ENCODE measurements around the gene SET.

GRCh38 chr9:128688501-128689292, at the start of gene SET:
- no peak for TF ChIP-seq CTCF (IDR thresholded peaks at IDR 0.05; ENCODE audit: low read depth, low read length)
- TF ChIP-seq EZH2phosphoT487 (IDR thresholded peaks at IDR 0.05; ENCODE audit: low read depth): no peak

Measured in OCI-LY3 (cell line).